GM23338 (cell line): Measurements from ENCODE around the gene ORC3. TPM values are rescaled to one million over a fixed set of nuclear protein-coding genes. Genes with fewer than 3 reads are reported as not detected.

Experiments used
- ATAC-seq: fragments of 200-7000 bp; cut with Tn5 transposase; 3 replicates; pipeline ENCODE4 v1.9.1; 2020
- DNase-seq: peaks from one replicate; pipeline ENCODE4 v3.0.0-alpha.2; 2015; ENCODE audit warnings: low spot score
- H2AFZ ChIP-seq: fragments of 200-600 bp; sonication (generic); 2 replicates; pipeline ENCODE4 v1.8.0; 2016; ENCODE audit warnings: antibody characterized with exemption, mild to moderate bottlenecking, moderate library complexity
- H3F3A ChIP-seq: fragments of 200-600 bp; sonication (generic); replicated peaks from 2 replicates; pipeline ENCODE4 v1.8.0; 2017; ENCODE audit warnings: antibody characterized with exemption, mixed run types, low read depth
- H3K27ac ChIP-seq: fragments of 200-600 bp; sonication (generic); 2 replicates; pipeline ENCODE4 v1.6.1; 2016; ENCODE audit warnings: low read depth
- H3K27me3 ChIP-seq: fragments of 200-600 bp; sonication (generic); 2 replicates; pipeline ENCODE4 v1.8.0; 2016; ENCODE audit warnings: mild to moderate bottlenecking, mixed run types, moderate library complexity; ENCODE audit not compliant: insufficient read depth
- H3K36me3 ChIP-seq: fragments of 200-600 bp; sonication (generic); 2 replicates; pipeline ENCODE4 v1.8.0; 2016; ENCODE audit warnings: mild to moderate bottlenecking; ENCODE audit not compliant: insufficient read depth
- H3K4me1 ChIP-seq: fragments of 200-600 bp; sonication (generic); 2 replicates; pipeline ENCODE4 v1.8.0; 2016; ENCODE audit warnings: mild to moderate bottlenecking, moderate library complexity; ENCODE audit not compliant: insufficient read depth
- H3K4me2 ChIP-seq: fragments of 200-600 bp; sonication (generic); 2 replicates; pipeline ENCODE4 v1.7.1; 2017; ENCODE audit warnings: mixed run types
- H3K4me3 ChIP-seq: fragments of 200-600 bp; sonication (generic); 2 replicates; pipeline ENCODE4 v1.6.1; 2016; ENCODE audit warnings: mixed run types
- H3K79me2 ChIP-seq: fragments of 200-600 bp; sonication (generic); replicated peaks from 2 replicates; pipeline ENCODE4 v1.8.0; 2017; ENCODE audit warnings: mild to moderate bottlenecking; ENCODE audit not compliant: insufficient read depth
- H3K9me2 ChIP-seq: fragments of 200-600 bp; sonication (generic); 2 replicates; pipeline ENCODE4 v1.8.0; 2017; ENCODE audit not compliant: insufficient read depth
- H4K20me1 ChIP-seq: fragments of 200-600 bp; sonication (generic); replicated peaks from 2 replicates; pipeline ENCODE4 v1.8.0; 2017; ENCODE audit warnings: mild to moderate bottlenecking; ENCODE audit not compliant: insufficient read depth
- H3K27ac Mint-ChIP-seq: 2 replicates; pipeline ENCODE4 v1.8.0; 2020; ENCODE audit warnings: inconsistent platforms, mild to moderate bottlenecking, moderate library complexity, mixed read lengths
- H3K27me3 Mint-ChIP-seq: 3 replicates; pipeline ENCODE4 v1.8.0; 2022; ENCODE audit warnings: low read depth, mild to moderate bottlenecking, moderate library complexity, mixed read lengths, inconsistent platforms; ENCODE audit not compliant: insufficient read depth, poor library complexity
- H3K36me3 Mint-ChIP-seq: 3 replicates; pipeline ENCODE4 v1.8.0; 2021; ENCODE audit warnings: low read depth, mild to moderate bottlenecking, inconsistent platforms, moderate library complexity, mixed read lengths
- H3K4me1 Mint-ChIP-seq: 3 replicates; pipeline ENCODE4 v1.8.0; 2020; ENCODE audit warnings: mild to moderate bottlenecking, inconsistent platforms, mixed read lengths
- H3K4me3 Mint-ChIP-seq: 3 replicates; pipeline ENCODE4 v1.8.0; 2021; ENCODE audit warnings: moderate library complexity, mild to moderate bottlenecking, inconsistent platforms, mixed read lengths
- H3K9me3 Mint-ChIP-seq: 3 replicates; pipeline ENCODE4 v1.8.0; 2020; ENCODE audit warnings: moderate library complexity, mild to moderate bottlenecking, inconsistent platforms, mixed read lengths
- CREB1 ChIP-seq: fragments of 250-450 bp; sonication (Bioruptor Pico); IDR thresholded peaks from 2 replicates; pipeline ENCODE4 v1.5.0; 2020; ENCODE audit warnings: low read depth, mild to moderate bottlenecking, moderate library complexity
- ETS1 ChIP-seq: IDR thresholded peaks from 2 replicates; pipeline ENCODE4 v1.6.1; 2016; ENCODE audit warnings: antibody characterized with exemption
- EZH2 ChIP-seq: fragments of 200-600 bp; sonication (generic); IDR thresholded peaks from one replicate; pipeline ENCODE4 v1.8.0; 2017; ENCODE audit warnings: antibody characterized with exemption, mild to moderate bottlenecking, low read depth; ENCODE audit not compliant: unreplicated experiment
- EZH2phosphoT487 ChIP-seq: fragments of 200-600 bp; sonication (generic); IDR thresholded peaks from one replicate; pipeline ENCODE4 v1.8.1; 2018; ENCODE audit warnings: antibody characterized with exemption; ENCODE audit not compliant: unreplicated experiment
- JUNB ChIP-seq: IDR thresholded peaks from one replicate; pipeline ENCODE4 v1.6.1; 2016; ENCODE audit warnings: antibody characterized with exemption; ENCODE audit not compliant: unreplicated experiment
- NANOG ChIP-seq: IDR thresholded peaks from 2 replicates; pipeline ENCODE4 v1.6.1; 2016; ENCODE audit warnings: antibody characterized with exemption, borderline replicate concordance
- POLR2AphosphoS5 ChIP-seq: IDR thresholded peaks from 2 replicates; pipeline ENCODE4 v1.6.1; 2016; ENCODE audit warnings: antibody characterized with exemption, low read depth
- STAT1 ChIP-seq: IDR thresholded peaks from one replicate; pipeline ENCODE4 v1.6.1; 2016; ENCODE audit warnings: antibody characterized with exemption; ENCODE audit not compliant: unreplicated experiment
- ZNF331 ChIP-seq: fragments of 250-450 bp; sonication (Bioruptor Pico); IDR thresholded peaks from 2 replicates; pipeline ENCODE4 v1.5.0; 2020; ENCODE audit warnings: low read depth, mild to moderate bottlenecking, moderate library complexity
- ZNF462 ChIP-seq: fragments of 250-450 bp; sonication (Bioruptor Pico); IDR thresholded peaks from 2 replicates; pipeline ENCODE4 v1.5.0; 2020; ENCODE audit warnings: mild to moderate bottlenecking, moderate library complexity
- long read RNA-seq: library from polyadenylated mRNA; unstranded; transcript quantifications from one replicate; pipeline ENCODE4 v2.0.0, GENCODE V29; 2020; ENCODE audit not compliant: unreplicated experiment
- polyA plus RNA-seq: library from polyadenylated mRNA; unstranded; fragments of >200 nt; fragmentation: Nextera tagmentation; extraction: Ambion mirVana; gene quantifications from 2 replicates; pipeline ENCODE4 v1.2.1, GENCODE V29; 2016
- total RNA-seq: library from RNA; depleted of rRNA; stranded (reverse); fragments of >200 nt; shearing (Covaris generic); gene quantifications from 2 replicates; pipeline ENCODE4 v1.2.3, GENCODE V29; 2014; rRNA removed
- TF ChIP-seq, protein P1 (sequence below), 2 experiments: fragments of 200-600 bp in 1 of 2; sonication (generic) in 1 of 2; conservative IDR thresholded peaks; 2 replicates each; pipeline versions ENCODE4 v1.5.1 to v1.6.1; 2016 to 2017; ENCODE audit warnings: antibody characterized with exemption in 2 of 2, low read depth in 2 of 2, mild to moderate bottlenecking in 2 of 2, moderate library complexity in 1 of 2

The ORC3 gene
- total RNA-seq (53.1 and 64.9 TPM in 2 replicates), polyA plus RNA-seq (78.4 and 80.7 TPM in 2 replicates)
- long read RNA-seq, transcript ORC3-202 (20 exons, 2,512 nt): major isoform, 5 of 61 reads
- long read RNA-seq, transcript ORC3-201 (20 exons, 2,501 nt): major isoform, 5 of 61 reads
- long read RNA-seq, partial matches to known transcripts: 31 of 61 reads
- long read RNA-seq, other reads (novel, unspliced or antisense): 19 of 61 reads

DNA sequence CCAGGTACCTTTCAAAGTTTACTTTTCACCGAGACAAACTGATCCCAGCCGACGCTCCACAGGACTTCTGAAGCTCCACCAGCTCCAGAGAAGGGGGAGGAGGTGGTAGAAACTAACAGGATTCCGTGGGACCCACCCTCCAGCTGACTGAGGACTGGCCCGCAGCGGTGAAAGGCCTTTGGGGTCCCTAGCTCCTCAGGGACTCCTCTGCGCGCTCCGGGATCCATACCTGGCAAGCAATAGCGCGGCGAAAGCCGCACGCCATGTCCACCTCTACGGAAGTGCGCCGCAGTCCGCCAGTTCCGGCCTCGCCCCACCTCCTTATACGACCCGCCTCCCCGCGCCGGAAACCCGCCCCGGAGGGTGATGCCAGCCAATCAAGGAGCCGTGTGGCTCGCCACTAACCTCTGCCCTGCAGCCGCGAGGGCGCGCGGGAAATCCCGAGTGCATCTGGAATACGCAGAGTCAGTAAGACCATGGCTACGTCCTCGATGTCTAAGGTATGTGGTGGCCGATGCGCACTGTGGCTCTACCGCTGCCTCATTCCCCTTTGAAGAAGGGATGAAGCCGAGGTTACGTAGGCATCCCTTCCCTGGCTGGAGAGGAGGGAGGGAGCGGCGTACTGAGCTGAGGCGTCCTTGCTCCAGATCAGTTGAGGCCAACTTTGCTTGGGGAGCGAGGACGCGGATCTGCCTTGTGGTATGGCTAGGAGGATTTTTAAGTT lies at the start of gene ORC3, which contains the start of gene RARS2:
ORC3 (plus strand) TSS at position 443 of the 724 bp plus-strand sequence; CDS start at position 477, 34 bp downstream.
RARS2 (minus strand) TSS at position 295 of the 724 bp plus-strand sequence; CDS start at position 265, 30 bp downstream.
- peaks cover 28% of the 10 kb centered on the region; the same call in 1 of the 2 replicates for H4K20me1 ChIP-seq
- H3K4me2 ChIP-seq: peak within 1 kb of the TSS; percentile 91
- H3K79me2 ChIP-seq: peaks cover 95% of the 10 kb centered on the region
- TF ChIP-seq ETS1 (peak; percentile 85), POLR2AphosphoS5 (peak; percentile 99), STAT1 (no peak), CREB1 (CRISPR knock-in tag) (peak; percentile 54)
- TF ChIP-seq, protein P1, sequence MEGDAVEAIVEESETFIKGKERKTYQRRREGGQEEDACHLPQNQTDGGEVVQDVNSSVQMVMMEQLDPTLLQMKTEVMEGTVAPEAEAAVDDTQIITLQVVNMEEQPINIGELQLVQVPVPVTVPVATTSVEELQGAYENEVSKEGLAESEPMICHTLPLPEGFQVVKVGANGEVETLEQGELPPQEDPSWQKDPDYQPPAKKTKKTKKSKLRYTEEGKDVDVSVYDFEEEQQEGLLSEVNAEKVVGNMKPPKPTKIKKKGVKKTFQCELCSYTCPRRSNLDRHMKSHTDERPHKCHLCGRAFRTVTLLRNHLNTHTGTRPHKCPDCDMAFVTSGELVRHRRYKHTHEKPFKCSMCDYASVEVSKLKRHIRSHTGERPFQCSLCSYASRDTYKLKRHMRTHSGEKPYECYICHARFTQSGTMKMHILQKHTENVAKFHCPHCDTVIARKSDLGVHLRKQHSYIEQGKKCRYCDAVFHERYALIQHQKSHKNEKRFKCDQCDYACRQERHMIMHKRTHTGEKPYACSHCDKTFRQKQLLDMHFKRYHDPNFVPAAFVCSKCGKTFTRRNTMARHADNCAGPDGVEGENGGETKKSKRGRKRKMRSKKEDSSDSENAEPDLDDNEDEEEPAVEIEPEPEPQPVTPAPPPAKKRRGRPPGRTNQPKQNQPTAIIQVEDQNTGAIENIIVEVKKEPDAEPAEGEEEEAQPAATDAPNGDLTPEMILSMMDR (conservative IDR thresholded peaks at IDR 0.05; ENCODE audit: low read depth in 2 of 2): no peak
- peak within 1 kb of the TSS; percentile 83 for H3K4me3 ChIP-seq
- peaks cover 9% of the 10 kb centered on the region; the same call in 1 of the 2 replicates for H3K36me3 ChIP-seq
- no peaks in the 10 kb centered on the region for H3K27me3 ChIP-seq
- Mint-ChIP-seq H3K36me3 (peaks cover 33% of the 10 kb centered on the region), H3K9me3 (no peaks in the 10 kb centered on the region; the same call in 2 of the 3 replicates), H3K27ac (peak within 1 kb of the TSS; percentile 98), H3K27me3 (peaks cover 11% of the 10 kb centered on the region), H3K4me1 (peaks cover 17% of the 10 kb centered on the region), H3K4me3 (peak within 1 kb of the TSS; percentile 98)
- no peaks in the 10 kb centered on the region for H3K9me2 ChIP-seq
- H3K27ac ChIP-seq: peak within 1 kb of the TSS; percentile 90
- no peaks in the 10 kb centered on the region for H3F3A ChIP-seq
- peak within 1 kb of the TSS; percentile 70 for H2AFZ ChIP-seq
- peaks cover 11% of the 10 kb centered on the region; the same call in 1 of the 2 replicates for H3K4me1 ChIP-seq
- ATAC-seq: peak; percentile 99
- peak; percentile 98 for DNase-seq

GRCh38 chr6:87540539-87540938 lies 49.4 kb upstream of the ORC3 start:
- Mint-ChIP-seq H3K4me1 (no peaks in the 10 kb centered on the region), H3K27ac (no peak overlapping the region)
- no peak for TF ChIP-seq ZNF462
- TF ChIP-seq EZH2phosphoT487: no peak
- no peak for TF ChIP-seq NANOG
- no peak for TF ChIP-seq JUNB
- no peak for TF ChIP-seq ZNF331 (CRISPR knock-in tag)
- TF ChIP-seq EZH2: no peak
- no peak for TF ChIP-seq STAT1

More at GRCh38 chr6:87540539-87540938, 49.4 kb upstream of the ORC3 start:
- Mint-ChIP-seq H3K9me3 (peaks cover 20% of the 10 kb centered on the region), H3K4me3 (no peak overlapping the region), H3K27me3 (peaks cover 2% of the 10 kb centered on the region), H3K36me3 (peaks cover 53% of the 10 kb centered on the region)
- H4K20me1 ChIP-seq: no peaks in the 10 kb centered on the region; the same call in 1 of the 2 replicates
- DNase-seq (no peak), ATAC-seq (no peak)
- H3K79me2 ChIP-seq: no peaks in the 10 kb centered on the region
- H3K4me3 ChIP-seq: no peak overlapping the region
- peaks cover 29% of the 10 kb centered on the region for H3K36me3 ChIP-seq
- no peaks in the 10 kb centered on the region for H3K9me2 ChIP-seq
- H3K4me2 ChIP-seq: no peak overlapping the region
- no peak overlapping the region for H2AFZ ChIP-seq
- H3K27me3 ChIP-seq: no peaks in the 10 kb centered on the region
- no peak overlapping the region for H3K27ac ChIP-seq
- no peaks in the 10 kb centered on the region for H3K4me1 ChIP-seq
- no peaks in the 10 kb centered on the region for H3F3A ChIP-seq
